ENCODE data around the gene RBM10.

DNA sequence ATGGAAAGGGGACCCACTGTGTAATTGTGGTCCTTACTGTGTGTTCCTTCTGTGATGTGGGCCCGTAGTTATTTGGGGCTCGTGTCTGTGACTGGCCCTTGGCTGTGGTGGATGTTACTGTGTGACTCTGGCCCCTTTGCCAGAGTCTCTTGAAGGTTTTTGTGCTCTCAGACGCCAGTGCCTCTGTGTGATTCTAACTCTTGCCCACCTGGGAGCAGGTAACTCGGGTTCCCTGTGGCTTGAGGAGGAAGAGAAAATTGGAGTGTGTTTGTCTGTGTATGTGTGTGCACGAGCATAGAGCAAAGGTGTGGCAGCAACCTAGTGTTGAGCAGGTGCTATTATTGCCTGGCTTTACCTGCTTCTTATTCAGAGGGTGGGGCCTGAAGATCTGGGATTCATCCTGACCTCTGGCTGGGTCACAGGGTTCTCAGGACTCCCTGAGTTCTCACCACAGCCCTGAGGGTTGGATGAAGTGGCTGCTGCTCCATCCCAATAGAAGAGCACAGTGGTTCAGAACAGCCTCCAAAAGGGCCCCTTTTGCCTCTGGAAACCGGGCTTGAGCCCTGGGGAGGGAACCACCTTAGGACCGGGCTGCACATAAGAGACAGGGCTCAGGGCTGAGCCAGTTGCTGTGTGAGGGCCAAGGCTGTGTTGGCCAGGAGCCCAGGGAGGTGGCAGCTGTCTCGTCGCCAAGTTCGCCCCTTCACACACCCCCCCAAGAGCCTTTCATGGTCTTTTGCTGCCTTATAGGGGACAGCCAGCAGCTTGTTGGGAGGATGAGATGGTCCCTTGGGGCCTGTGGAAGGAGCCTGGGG, 1.3 kb downstream of the RBM10 start:
- no peak for TF ChIP-seq EZH2 (IDR thresholded peaks at IDR 0.05; ENCODE audit: low read depth, unreplicated experiment)
- TF ChIP-seq, protein P1, sequence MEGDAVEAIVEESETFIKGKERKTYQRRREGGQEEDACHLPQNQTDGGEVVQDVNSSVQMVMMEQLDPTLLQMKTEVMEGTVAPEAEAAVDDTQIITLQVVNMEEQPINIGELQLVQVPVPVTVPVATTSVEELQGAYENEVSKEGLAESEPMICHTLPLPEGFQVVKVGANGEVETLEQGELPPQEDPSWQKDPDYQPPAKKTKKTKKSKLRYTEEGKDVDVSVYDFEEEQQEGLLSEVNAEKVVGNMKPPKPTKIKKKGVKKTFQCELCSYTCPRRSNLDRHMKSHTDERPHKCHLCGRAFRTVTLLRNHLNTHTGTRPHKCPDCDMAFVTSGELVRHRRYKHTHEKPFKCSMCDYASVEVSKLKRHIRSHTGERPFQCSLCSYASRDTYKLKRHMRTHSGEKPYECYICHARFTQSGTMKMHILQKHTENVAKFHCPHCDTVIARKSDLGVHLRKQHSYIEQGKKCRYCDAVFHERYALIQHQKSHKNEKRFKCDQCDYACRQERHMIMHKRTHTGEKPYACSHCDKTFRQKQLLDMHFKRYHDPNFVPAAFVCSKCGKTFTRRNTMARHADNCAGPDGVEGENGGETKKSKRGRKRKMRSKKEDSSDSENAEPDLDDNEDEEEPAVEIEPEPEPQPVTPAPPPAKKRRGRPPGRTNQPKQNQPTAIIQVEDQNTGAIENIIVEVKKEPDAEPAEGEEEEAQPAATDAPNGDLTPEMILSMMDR (conservative IDR thresholded peaks at IDR 0.05; ENCODE audit: low read depth in 2 of 2): no peak
- TF ChIP-seq, protein P2, sequence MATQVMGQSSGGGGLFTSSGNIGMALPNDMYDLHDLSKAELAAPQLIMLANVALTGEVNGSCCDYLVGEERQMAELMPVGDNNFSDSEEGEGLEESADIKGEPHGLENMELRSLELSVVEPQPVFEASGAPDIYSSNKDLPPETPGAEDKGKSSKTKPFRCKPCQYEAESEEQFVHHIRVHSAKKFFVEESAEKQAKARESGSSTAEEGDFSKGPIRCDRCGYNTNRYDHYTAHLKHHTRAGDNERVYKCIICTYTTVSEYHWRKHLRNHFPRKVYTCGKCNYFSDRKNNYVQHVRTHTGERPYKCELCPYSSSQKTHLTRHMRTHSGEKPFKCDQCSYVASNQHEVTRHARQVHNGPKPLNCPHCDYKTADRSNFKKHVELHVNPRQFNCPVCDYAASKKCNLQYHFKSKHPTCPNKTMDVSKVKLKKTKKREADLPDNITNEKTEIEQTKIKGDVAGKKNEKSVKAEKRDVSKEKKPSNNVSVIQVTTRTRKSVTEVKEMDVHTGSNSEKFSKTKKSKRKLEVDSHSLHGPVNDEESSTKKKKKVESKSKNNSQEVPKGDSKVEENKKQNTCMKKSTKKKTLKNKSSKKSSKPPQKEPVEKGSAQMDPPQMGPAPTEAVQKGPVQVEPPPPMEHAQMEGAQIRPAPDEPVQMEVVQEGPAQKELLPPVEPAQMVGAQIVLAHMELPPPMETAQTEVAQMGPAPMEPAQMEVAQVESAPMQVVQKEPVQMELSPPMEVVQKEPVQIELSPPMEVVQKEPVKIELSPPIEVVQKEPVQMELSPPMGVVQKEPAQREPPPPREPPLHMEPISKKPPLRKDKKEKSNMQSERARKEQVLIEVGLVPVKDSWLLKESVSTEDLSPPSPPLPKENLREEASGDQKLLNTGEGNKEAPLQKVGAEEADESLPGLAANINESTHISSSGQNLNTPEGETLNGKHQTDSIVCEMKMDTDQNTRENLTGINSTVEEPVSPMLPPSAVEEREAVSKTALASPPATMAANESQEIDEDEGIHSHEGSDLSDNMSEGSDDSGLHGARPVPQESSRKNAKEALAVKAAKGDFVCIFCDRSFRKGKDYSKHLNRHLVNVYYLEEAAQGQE (IDR thresholded peaks at IDR 0.05; ENCODE audit: unreplicated experiment): no peak
- TF ChIP-seq CREB1 (CRISPR knock-in tag; IDR thresholded peaks at IDR 0.05; ENCODE audit: low read depth): no peak
- TF ChIP-seq JUNB (IDR thresholded peaks at IDR 0.05; ENCODE audit: unreplicated experiment): no peak
- TF ChIP-seq POLR2AphosphoS5 (IDR thresholded peaks at IDR 0.05; ENCODE audit: low read depth): no peak
- no peak for TF ChIP-seq ZNF114 (CRISPR knock-in tag; IDR thresholded peaks at IDR 0.05)
- no peak for TF ChIP-seq ZNF331 (CRISPR knock-in tag; IDR thresholded peaks at IDR 0.05; ENCODE audit: low read depth)
- TF ChIP-seq EZH2phosphoT487 (IDR thresholded peaks at IDR 0.05; ENCODE audit: unreplicated experiment): no peak
- no peak for TF ChIP-seq NANOG (IDR thresholded peaks at IDR 0.05; ENCODE audit: borderline replicate concordance)
- TF ChIP-seq, protein P3, sequence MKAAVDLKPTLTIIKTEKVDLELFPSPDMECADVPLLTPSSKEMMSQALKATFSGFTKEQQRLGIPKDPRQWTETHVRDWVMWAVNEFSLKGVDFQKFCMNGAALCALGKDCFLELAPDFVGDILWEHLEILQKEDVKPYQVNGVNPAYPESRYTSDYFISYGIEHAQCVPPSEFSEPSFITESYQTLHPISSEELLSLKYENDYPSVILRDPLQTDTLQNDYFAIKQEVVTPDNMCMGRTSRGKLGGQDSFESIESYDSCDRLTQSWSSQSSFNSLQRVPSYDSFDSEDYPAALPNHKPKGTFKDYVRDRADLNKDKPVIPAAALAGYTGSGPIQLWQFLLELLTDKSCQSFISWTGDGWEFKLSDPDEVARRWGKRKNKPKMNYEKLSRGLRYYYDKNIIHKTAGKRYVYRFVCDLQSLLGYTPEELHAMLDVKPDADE (IDR thresholded peaks at IDR 0.05): no peak

All from GM23338 (cell line).